Gastrocnemius medialis (tissue), 4 donors: ENCODE data around the gene FTL. TPM values are rescaled to one million over a fixed set of nuclear protein-coding genes. Genes with fewer than 3 reads are reported as not detected.
A peak's percentile ranks its signal among the peaks of the same experiment; 100 is the strongest.
"Not testable (repeated sequence)": the region's sequence is repeated elsewhere in the genome, so short reads cannot be mapped to it uniquely, and the experiment has no call there.

Experiments used
- ATAC-seq, 2 donors: fragments of 150-250 bp; one replicate each; pipeline ENCODE4 v1.9.1; 2016
- DNase-seq, 2 donors: peaks; one replicate each; pipeline ENCODE4 v3.0.0-alpha.2; 2019
- H3K27ac ChIP-seq, 4 donors: fragments of 200-600 bp; sonication (generic); 1 replicate in 1 of 4; 2 replicates in 3 of 4; pipeline ENCODE4 v1.5.1; 2016 to 2018; ENCODE audit warnings: mild to moderate bottlenecking in 2 of 4, moderate library complexity in 1 of 4
- H3K27me3 ChIP-seq, 3 donors: fragments of 200-600 bp; sonication (generic) in 2 of 3; 1 replicate in 1 of 3; 2 replicates in 2 of 3; pipeline versions ENCODE4 v1.5.1 to v1.6.0; 2016 to 2019; ENCODE audit warnings: mild to moderate bottlenecking in 1 of 3, moderate library complexity in 1 of 3
- H3K36me3 ChIP-seq, 2 donors: fragments of 200-600 bp; sonication (generic) in 1 of 2; one replicate each; pipeline ENCODE4 v1.5.1; 2017 to 2018
- H3K4me1 ChIP-seq, 2 donors: fragments of 200-600 bp; sonication (generic) in 1 of 2; one replicate each; pipeline ENCODE4 v1.5.1; 2016 to 2017; ENCODE audit warnings: mild to moderate bottlenecking in 2 of 2
- H3K4me3 ChIP-seq, 4 donors: fragments of 200-600 bp; sonication (generic) in 3 of 4; 1 replicate in 1 of 4; 2 replicates in 3 of 4; pipeline ENCODE4 v1.5.1; 2016 to 2019; ENCODE audit warnings: mild to moderate bottlenecking in 2 of 4
- H3K9me3 ChIP-seq, 3 donors: fragments of 200-600 bp; sonication (generic) in 2 of 3; 1 replicate in 1 of 3; 2 replicates in 2 of 3; pipeline ENCODE4 v1.5.1; 2016 to 2019
- POLR2A ChIP-seq, 2 donors: fragments of 450-650 bp; IDR thresholded peaks; one replicate each; pipeline ENCODE4 v1.6.1; 2017; ENCODE audit warnings: antibody characterized with exemption in 2 of 2, mild to moderate bottlenecking in 2 of 2, moderate library complexity in 2 of 2
- in situ Hi-C, 4 donors: fragments of 200-750 bp; cut with MboI; loops; one replicate each; pipeline versions ENCODE4 v1.15.0 to v1.8.0; 2017; ENCODE audit warnings: low sequenced_read_pairs in 4 of 4
- intact Hi-C: fragments of 100-400 bp; cut with DNase I; formaldehyde crosslinking; loops from one replicate; pipeline ENCODE4 v1.15.1; 2023; ENCODE audit warnings: low total_unique reads
- total RNA-seq, 4 donors: library from RNA; depleted of rRNA; stranded (reverse); fragments of >200 nt; gene quantifications; one replicate each; pipeline versions ENCODE4 v1.1.0 to v1.2.3, GENCODE V29; 2016
- TF ChIP-seq, protein P1 (sequence below), 5 experiments: fragments of 450-650 bp in 3 of 5; fragments of 200-600 bp in 2 of 5; sonication (generic) in 2 of 5; IDR thresholded peaks in 4 of 5; conservative IDR thresholded peaks in 1 of 5; 1 replicate in 4 of 5; 2 replicates in 1 of 5; pipeline ENCODE4 v1.5.1; 2016 to 2019; ENCODE audit warnings: antibody characterized with exemption in 5 of 5, mild to moderate bottlenecking in 3 of 5, moderate library complexity in 3 of 5

FTL gene
- 1,000 to 10,000 TPM in 3 of 4 donors, 100 to 1,000 TPM in 1; 894 to 1,364 (median 1,121) TPM for total RNA-seq

DNA sequence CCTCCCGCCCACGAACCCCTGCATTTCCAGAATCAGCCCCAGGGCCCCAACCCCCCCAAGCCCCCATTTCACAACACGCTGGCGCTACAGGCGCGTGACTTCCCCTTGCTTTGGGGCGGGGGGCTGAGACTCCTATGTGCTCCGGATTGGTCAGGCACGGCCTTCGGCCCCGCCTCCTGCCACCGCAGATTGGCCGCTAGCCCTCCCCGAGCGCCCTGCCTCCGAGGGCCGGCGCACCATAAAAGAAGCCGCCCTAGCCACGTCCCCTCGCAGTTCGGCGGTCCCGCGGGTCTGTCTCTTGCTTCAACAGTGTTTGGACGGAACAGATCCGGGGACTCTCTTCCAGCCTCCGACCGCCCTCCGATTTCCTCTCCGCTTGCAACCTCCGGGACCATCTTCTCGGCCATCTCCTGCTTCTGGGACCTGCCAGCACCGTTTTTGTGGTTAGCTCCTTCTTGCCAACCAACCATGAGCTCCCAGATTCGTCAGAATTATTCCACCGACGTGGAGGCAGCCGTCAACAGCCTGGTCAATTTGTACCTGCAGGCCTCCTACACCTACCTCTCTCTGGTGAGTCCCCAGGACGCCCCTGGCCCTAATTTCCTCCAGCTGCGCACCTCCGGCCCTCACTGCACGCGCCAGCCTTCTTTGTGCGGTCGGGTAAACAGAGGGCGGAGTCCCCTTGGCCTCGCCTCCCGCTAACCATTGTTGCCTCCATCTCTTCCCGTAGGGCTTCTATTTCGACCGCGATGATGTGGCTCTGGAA, at the start of gene FTL:
Gene FTL (plus strand): TSS at position 270 of the 766 bp plus-strand sequence. CDS start 199 bp downstream, at position 469.
- Histone ChIP-seq H3K36me3 (peaks cover 0 to 28% of the 10 kb centered on the region in 2 donors), H3K4me3 (peak within 1 kb of the TSS; percentile 95 to 97 (median 96)), H3K27ac (peak within 1 kb of the TSS; percentile 89 to 99 (median 98)), H3K4me1 (peaks cover 30 to 48% of the 10 kb centered on the region in 2 donors), H3K9me3 (no peaks in the 10 kb centered on the region), H3K27me3 (no peaks in the 10 kb centered on the region)
- peak; percentile 99 to 100 for TF ChIP-seq POLR2A (IDR thresholded peaks at IDR 0.05)
- TF ChIP-seq, protein P1, sequence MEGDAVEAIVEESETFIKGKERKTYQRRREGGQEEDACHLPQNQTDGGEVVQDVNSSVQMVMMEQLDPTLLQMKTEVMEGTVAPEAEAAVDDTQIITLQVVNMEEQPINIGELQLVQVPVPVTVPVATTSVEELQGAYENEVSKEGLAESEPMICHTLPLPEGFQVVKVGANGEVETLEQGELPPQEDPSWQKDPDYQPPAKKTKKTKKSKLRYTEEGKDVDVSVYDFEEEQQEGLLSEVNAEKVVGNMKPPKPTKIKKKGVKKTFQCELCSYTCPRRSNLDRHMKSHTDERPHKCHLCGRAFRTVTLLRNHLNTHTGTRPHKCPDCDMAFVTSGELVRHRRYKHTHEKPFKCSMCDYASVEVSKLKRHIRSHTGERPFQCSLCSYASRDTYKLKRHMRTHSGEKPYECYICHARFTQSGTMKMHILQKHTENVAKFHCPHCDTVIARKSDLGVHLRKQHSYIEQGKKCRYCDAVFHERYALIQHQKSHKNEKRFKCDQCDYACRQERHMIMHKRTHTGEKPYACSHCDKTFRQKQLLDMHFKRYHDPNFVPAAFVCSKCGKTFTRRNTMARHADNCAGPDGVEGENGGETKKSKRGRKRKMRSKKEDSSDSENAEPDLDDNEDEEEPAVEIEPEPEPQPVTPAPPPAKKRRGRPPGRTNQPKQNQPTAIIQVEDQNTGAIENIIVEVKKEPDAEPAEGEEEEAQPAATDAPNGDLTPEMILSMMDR (IDR thresholded peaks at IDR 0.05 in 4 of 5, conservative IDR thresholded peaks at IDR 0.05 in 1 of 5), result no peak
- DNase-seq (peak; percentile 97 to 98), ATAC-seq (peak; percentile 66 to 67)
- intact Hi-C loops, result loop anchor here (1.0 to 5.0 kb wide), 3 partner anchors 28 to 168 kb away; partner anchors contain the start of genes GYS1, PPP1R15A and RUVBL2
- in situ Hi-C loops, result loop anchor here in 2 of 4 donors (10.0 to 25.0 kb wide), 2 partner anchors 90 to 103 kb away; partner anchors contain the start of genes PPP1R15A (in 2 of the 2) and PLEKHA4 (in 1 of the 2)

DNA sequence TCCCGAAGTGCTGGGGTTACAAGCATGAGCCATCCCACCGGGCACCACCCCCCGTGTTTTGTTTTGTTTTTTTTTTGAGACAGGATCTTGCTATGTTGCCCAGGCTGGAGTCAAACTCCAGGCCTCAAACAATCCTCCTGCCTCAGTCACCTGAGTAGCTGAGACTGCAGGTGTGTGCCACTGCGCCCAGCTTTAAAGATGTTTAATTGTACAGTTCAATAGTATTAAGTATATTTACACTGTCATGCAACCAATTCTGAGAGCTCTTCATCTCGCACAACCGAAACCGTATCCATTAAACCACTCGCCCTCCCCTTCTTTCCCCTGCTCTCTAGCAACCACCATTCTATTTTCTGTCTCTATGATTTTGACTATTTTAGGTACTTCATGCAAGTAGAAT, 49.4 kb upstream of the FTL start:
- ATAC-seq, result no peak
- Histone ChIP-seq H3K36me3 (peaks cover 2 to 85% of the 10 kb centered on the region in 2 donors), H3K4me1 (no peaks in the 10 kb centered on the region), H3K27me3 (no peaks in the 10 kb centered on the region), H3K9me3 (no peaks in the 10 kb centered on the region), H3K27ac (no peak overlapping the region), H3K4me3 (no peak overlapping the region)
- DNase-seq, result no peak
- in situ Hi-C loops, result no loop called here
- intact Hi-C loops, result no loop called here
- TF ChIP-seq POLR2A (IDR thresholded peaks at IDR 0.05), result no peak
- TF ChIP-seq, protein P1 (IDR thresholded peaks at IDR 0.05 in 4 of 5, conservative IDR thresholded peaks at IDR 0.05 in 1 of 5), result no peak

- DNase-seq (no peak), ATAC-seq (no peak)
- no peak for TF ChIP-seq POLR2A (IDR thresholded peaks at IDR 0.05)
- intact Hi-C loops (no loop called here), in situ Hi-C loops (no loop called here)
- Histone ChIP-seq H3K9me3 (no peaks in the 10 kb centered on the region), H3K4me1 (no peaks in the 10 kb centered on the region), H3K4me3 (no peak overlapping the region), H3K27me3 (no peaks in the 10 kb centered on the region), H3K36me3 (peaks cover 2 to 83% of the 10 kb centered on the region in 2 donors), H3K27ac (no peak overlapping the region)
Measured at GRCh38 chr19:48918071-48918470, 47.0 kb upstream of the FTL start.

GRCh38 chr19:48918801-48919247, 46.3 kb upstream of the FTL start:
- DNase-seq (no peak), ATAC-seq (peak; percentile 23 to 31)
- H3K4me1 ChIP-seq, result no peaks in the 10 kb centered on the region
- no peak overlapping the region for H3K4me3 ChIP-seq
- no peaks in the 10 kb centered on the region for H3K9me3 ChIP-seq
- H3K36me3 ChIP-seq, result peaks cover 0 to 80% of the 10 kb centered on the region in 2 donors
- no peaks in the 10 kb centered on the region for H3K27me3 ChIP-seq
- no peak overlapping the region for H3K27ac ChIP-seq
- TF ChIP-seq POLR2A (IDR thresholded peaks at IDR 0.05), result no peak
- TF ChIP-seq, protein P1 (IDR thresholded peaks at IDR 0.05 in 4 of 5, conservative IDR thresholded peaks at IDR 0.05 in 1 of 5), result no peak
- in situ Hi-C loops, result no loop called here
- intact Hi-C loops, result no loop called here

DNA sequence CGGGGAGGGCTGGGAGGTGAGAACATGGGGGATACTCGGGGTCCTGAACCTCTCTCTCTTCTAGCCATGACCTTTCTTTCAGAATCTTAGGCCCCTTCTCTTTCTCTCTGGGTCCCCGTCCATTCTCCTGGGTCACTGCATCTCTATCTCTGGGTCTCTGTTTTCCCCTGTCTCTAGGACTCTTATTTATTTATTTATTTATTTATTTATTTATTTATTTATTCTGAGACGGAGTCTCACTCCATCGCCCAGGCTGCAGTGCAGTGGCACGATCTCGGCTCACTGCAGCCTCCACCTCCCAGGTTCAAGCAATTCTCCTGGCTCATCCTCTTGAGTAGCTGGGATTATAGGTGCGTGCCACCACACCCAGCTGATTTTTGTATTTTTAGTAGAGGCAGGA, 45.8 kb upstream of the FTL start:
- in situ Hi-C loops, intact Hi-C loops: not testable (repeated sequence)

More for the DNA sequence above, 45.8 kb upstream of the FTL start:
- ATAC-seq, H3K4me1 ChIP-seq, DNase-seq, H3K27me3 ChIP-seq, H3K9me3 ChIP-seq, H3K4me3 ChIP-seq, H3K27ac ChIP-seq: not testable (repeated sequence)
- H3K36me3 ChIP-seq, result peaks cover 0 to 77% of the 10 kb centered on the region in 2 donors
